HG03135 (cell line): ENCODE data around the gene GOLPH3L.
"Not testable (repeated sequence)": the region's sequence is repeated elsewhere in the genome, so short reads cannot be mapped to it uniquely, and the experiment has no call there.

ENCODE experiments used
- ATAC-seq: cut with Tn5 transposase; IDR thresholded peaks from one replicate; pipeline ENCODE4 v1.9.1; 2021; ENCODE audit warnings: mild to moderate bottlenecking, moderate library complexity; ENCODE audit not compliant: unreplicated experiment

The GOLPH3L gene

DNA sequence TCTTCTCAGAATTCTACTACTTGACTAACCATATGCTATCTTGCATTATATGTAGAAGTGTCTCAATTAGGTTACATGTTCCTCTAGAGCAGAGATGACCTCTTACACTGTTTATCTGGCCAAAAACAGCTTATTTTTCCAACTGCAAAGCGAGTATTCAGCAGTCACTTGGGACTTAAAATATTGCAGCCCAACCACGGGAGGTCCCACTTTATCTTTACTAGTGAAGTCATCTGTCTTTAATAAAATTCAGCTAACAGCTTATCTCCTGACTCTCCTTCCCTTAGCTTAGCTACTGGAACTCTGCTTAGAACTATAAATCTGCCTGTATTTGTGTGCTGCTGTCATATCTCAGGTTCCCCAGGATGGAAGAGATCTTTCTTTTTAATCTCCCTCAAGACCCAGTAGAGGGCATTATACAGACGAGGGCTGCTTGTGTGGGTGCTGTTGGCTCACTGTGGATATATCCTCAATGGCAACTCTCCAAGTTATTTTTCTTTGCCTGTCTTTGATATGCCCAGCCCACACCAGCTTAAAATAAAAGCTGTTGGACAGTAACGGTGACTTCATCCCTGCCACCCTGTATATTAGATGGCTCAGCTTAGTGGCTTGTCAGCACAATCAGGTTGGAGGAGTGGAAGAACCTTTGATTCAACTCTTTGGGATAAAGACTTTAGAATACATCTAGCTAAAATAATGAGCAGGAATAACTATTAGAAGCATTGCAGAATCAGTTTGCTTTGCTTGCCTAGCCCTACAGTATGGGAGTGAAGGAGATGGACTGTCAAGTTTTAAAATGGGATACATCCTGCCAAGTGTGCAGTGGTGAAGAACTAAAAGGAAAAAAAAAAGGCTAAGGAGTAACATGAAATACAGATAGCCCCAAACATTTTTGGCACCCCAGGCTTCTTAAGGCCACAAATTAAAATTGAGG, 77.1 kb downstream of the GOLPH3L start:
- no peak for ATAC-seq

- ATAC-seq = no peak
Measured at GRCh38 chr1:150615346-150616201, 81.4 kb downstream of the GOLPH3L start.

- ATAC-seq = no peak
Measured at GRCh38 chr1:150613061-150613920, 83.7 kb downstream of the GOLPH3L start.

GRCh38 chr1:150612014-150612345, 85.0 kb downstream of the GOLPH3L start:
- ATAC-seq = peak; percentile 3

GRCh38 chr1:150610576-150610975, 86.4 kb downstream of the GOLPH3L start:
- no peak for ATAC-seq

GRCh38 chr1:150609732-150610131, 87.2 kb downstream of the GOLPH3L start:
- no peak for ATAC-seq

DNA sequence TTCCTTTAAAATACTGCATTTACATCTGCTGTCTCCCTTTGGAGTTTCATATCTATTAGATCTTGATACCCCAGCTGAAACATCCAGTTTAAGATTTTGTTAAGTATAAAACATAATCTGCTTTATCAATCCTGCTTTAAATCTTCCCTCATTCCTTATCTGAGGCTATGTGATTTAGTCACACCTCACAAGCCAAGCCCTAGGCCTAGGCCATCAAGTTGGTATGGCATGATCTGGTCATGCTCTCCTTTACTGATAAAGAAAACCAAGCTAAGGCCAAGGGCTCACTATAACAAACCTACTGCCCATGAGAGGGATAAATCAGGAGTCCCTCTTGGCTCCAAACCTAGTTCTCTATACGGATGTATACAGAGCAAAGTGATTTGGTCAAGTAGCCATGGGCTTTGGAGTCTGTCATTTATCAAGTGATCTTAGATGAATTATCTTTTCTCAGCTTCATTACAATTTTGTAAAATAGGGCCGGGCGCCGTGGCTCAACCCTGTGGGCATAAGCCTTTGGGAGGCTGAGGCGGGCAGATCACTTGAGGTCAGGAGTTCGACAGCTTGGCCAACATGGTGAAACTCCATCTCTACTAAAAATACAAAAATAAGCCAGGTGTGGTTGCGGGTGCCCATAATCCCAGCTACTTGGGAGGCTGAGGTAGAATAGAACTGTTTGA, 90.4 kb downstream of the GOLPH3L start:
- no peak for ATAC-seq

GRCh38 chr1:150605451-150605731, 91.6 kb downstream of the GOLPH3L start:
- ATAC-seq = not testable (repeated sequence)

DNA sequence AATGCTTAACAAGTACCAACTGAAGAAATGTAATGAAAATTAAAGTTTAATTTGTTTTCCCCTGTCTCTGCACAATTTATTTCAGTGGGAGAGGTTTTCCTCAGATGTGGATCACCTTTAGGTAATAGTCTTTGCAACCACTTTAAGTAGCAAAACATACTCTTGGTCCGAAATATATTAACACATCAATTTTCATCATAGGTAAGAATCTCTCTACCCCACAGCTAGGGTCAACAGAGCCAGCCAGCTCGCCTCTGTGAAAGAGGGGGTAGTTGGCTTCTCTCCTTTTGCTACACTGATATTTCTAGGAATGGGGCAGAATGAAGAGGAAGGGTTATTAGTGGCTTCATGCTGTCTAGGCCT, 92.7 kb downstream of the GOLPH3L start:
- no peak for ATAC-seq

GRCh38 chr1:150603711-150604110, 93.2 kb downstream of the GOLPH3L start:
- ATAC-seq = no peak

- ATAC-seq = not testable (repeated sequence)
Measured at GRCh38 chr1:150602372-150602771, 94.6 kb downstream of the GOLPH3L start.

- ATAC-seq = no peak
Measured at GRCh38 chr1:150601540-150601939, 95.4 kb downstream of the GOLPH3L start.

DNA sequence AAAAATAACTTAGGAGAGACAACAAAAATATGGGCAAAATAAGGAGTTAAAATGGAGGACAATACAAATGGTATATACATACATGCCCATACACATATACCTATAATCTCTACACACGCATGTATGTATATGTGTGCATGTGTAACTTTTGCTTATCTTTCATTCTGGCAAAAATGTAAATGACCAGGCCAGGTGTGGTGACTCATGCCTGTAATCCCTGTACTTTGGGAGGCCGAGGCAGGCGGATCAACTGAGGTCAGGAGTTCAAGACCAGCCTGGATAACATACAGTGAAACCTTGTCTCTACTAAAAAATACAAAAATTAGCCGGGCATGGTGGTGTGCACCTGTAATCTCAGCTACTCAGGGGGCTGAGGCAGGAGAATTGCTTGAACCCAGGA, 98.6 kb downstream of the GOLPH3L start:
- not testable (repeated sequence) for ATAC-seq

DNA sequence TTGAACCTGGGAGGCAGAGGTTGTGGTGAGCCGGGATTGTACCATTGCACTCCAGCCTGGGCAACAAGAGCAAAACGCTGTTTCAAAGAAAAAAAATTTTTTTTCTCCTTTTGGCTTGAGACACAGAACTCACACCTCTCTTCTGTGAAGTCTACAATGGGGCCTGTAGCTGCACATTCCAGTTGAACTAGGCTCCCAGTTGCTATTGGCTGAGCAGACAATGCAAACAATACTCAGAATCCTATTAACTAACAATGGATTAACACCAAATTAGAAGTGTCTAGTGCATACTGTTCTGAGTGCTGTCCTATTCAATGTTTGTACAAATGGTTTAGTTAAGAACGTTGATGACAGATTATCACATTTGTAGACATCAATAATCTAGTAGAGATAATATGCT, 100.0 kb downstream of the GOLPH3L start:
- no peak for ATAC-seq
